BJ (cell line): ENCODE measurements around the gene ZNF536. TPM values are rescaled to one million over a fixed set of nuclear protein-coding genes. Genes with fewer than 3 reads are reported as not detected.

Experiments
- CTCF ChIA-PET: fragments of 350-600 bp; formaldehyde crosslinking; extraction: SDS; loops from one replicate; lab custom pipeline; 2021; ENCODE audit warnings: antibody characterized with exemption, inconsistent platforms; lab: Yijun Ruan, JAX
- POLR2A ChIA-PET: fragments of 300-600 bp; sonication (Branson Sonifier 250); formaldehyde crosslinking; extraction: SDS; loops from one replicate; lab custom pipeline; 2021; ENCODE audit warnings: antibody characterized with exemption; lab: Charles Lee
- DNase-seq: peaks from one replicate; pipeline ENCODE4 v3.0.0-alpha.2; 2011; ENCODE audit warnings: low read depth
- H3K27me3 ChIP-seq: 2 replicates; pipeline ENCODE4 v1.6.0; 2011; ENCODE audit warnings: low read length; ENCODE audit not compliant: control insufficient read depth, insufficient read depth
- H3K36me3 ChIP-seq: 2 replicates; pipeline ENCODE4 v1.5.1; 2011; ENCODE audit warnings: low read length; ENCODE audit not compliant: control insufficient read depth, insufficient read depth
- H3K4me3 ChIP-seq: 2 replicates; pipeline ENCODE4 v1.5.1; 2011; ENCODE audit warnings: low read depth, mild to moderate bottlenecking, control low read depth, low read length
- CTCF ChIP-seq: IDR thresholded peaks from 2 replicates; pipeline ENCODE4 v1.5.1; 2011; ENCODE audit warnings: low read depth, mild to moderate bottlenecking, control low read depth, inconsistent platforms, low read length, moderate library complexity; ENCODE audit not compliant: insufficient read depth
- polyA plus RNA-seq: library from polyadenylated mRNA; depleted of rRNA; stranded (reverse); fragments of >200 nt; gene quantifications from 2 replicates; pipeline ENCODE4 v1.2.3, GENCODE V29; 2011

Gene ZNF536
- polyA plus RNA-seq, 1 experiment: not detected

GRCh38 chr19:30373593-30373992 lies 1.4 kb downstream of the ZNF536 start:
- Histone ChIP-seq H3K4me3 (no peak overlapping the region), H3K36me3 (no peaks in the 10 kb centered on the region), H3K27me3 (no peaks in the 10 kb centered on the region; the same call in 1 of the 2 replicates)
- POLR2A ChIA-PET: no interaction called here
- CTCF ChIA-PET: no interaction called here
- no peak for TF ChIP-seq CTCF
- no peak for DNase-seq

GRCh38 chr19:30374539-30374864 lies 2.3 kb downstream of the ZNF536 start:
- Histone ChIP-seq H3K27me3 (no peaks in the 10 kb centered on the region; the same call in 1 of the 2 replicates), H3K36me3 (no peaks in the 10 kb centered on the region), H3K4me3 (no peak overlapping the region)
- ChIA-PET CTCF (no interaction called here), POLR2A (no interaction called here)
- TF ChIP-seq CTCF: no peak
- DNase-seq: no peak

GRCh38 chr19:30374865-30375552 lies 2.8 kb downstream of the ZNF536 start:
- H3K27me3 ChIP-seq: no peaks in the 10 kb centered on the region; the same call in 1 of the 2 replicates
- ChIA-PET POLR2A (no interaction called here), CTCF (no interaction called here)
- no peak for DNase-seq
- H3K36me3 ChIP-seq: no peaks in the 10 kb centered on the region
- H3K4me3 ChIP-seq: no peak overlapping the region
- TF ChIP-seq CTCF: no peak

GRCh38 chr19:30375553-30376031 lies 3.4 kb downstream of the ZNF536 start:
- no peaks in the 10 kb centered on the region for H3K36me3 ChIP-seq
- ChIA-PET POLR2A (no interaction called here), CTCF (interaction anchor here (0.7 kb wide), 1 partner anchor 1565 kb away, joined by 3 read pairs; no protein-coding TSS in a partner anchor)
- no peak for TF ChIP-seq CTCF
- DNase-seq: no peak
- no peak overlapping the region for H3K4me3 ChIP-seq
- no peaks in the 10 kb centered on the region; the same call in 1 of the 2 replicates for H3K27me3 ChIP-seq

- POLR2A ChIA-PET: no interaction called here
- Histone ChIP-seq H3K4me3 (no peak overlapping the region), H3K27me3 (no peaks in the 10 kb centered on the region; the same call in 1 of the 2 replicates), H3K36me3 (no peaks in the 10 kb centered on the region)
- TF ChIP-seq CTCF: no peak
- no peak for DNase-seq
- CTCF ChIA-PET: no interaction called here
Observed at GRCh38 chr19:30376272-30376671, 4.1 kb downstream of the ZNF536 start.
